ENCODE results near the gene CA11. TPM values are rescaled to one million over a fixed set of nuclear protein-coding genes. Genes with fewer than 3 reads are reported as not detected.

Gene CA11
- total RNA-seq, 1 donor from 2014 or later = 9.5 TPM

DNA sequence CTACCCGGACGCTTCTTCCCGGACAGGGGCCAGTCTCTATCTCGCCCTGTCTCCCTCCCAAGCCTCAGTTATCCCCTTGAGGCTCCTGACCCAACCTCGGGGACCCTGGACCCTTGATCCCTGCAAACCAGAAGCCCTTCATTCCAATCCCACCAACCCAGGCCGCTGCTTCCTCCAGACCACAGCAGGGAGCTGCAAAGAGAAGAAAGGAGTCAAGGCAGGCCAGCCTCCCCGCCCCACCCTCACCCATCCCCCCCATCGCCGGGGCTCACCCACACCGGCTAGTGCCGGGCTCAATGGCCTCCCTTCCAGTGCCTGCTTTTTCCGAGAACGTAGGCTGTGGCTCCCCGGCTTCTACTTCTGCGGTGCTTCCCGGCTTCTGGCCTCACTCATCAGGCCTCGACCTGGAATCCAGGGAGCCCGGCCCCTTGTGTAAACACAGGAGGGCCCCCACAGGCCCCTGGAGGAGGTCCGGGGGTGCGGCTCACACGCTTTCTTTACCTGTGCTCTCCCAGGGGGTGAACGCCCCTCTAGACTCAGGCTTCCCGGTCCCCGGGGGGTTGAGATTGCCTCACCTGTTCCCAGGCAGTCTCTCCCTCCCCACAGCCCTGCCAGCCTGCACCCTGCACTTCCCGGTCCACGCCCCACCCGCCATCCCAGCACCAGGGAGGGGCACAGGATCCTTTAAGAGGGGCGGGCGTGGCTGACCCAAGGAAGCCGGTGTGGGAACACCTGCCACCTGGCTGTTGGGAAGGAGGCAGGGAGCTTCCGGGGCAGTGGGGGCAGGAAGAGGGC, 31.4 kb downstream of the CA11 start, which contains the start of gene FAM83E:
FAM83E (minus strand) TSS at position 641 of the 795 bp plus-strand sequence. CDS start 1,704 bp downstream, outside the sequence.
- no peak within 1 kb of the TSS for H2AFZ ChIP-seq (ENCODE audit: low read depth, low read length)
- peaks cover 16% of the 10 kb centered on the region for H3K36me3 Mint-ChIP-seq (ENCODE audit: low read depth, unreplicated experiment)
- no peak for FAIRE-seq
- H3K27me3 Mint-ChIP-seq (ENCODE audit: low read depth, unreplicated experiment) = no peaks in the 10 kb centered on the region
- H3K9ac ChIP-seq (ENCODE audit: low read length) = peak within 1 kb of the TSS; percentile 99
- no peak within 1 kb of the TSS for H3K4me3 ChIP-seq (ENCODE audit: insufficient read depth, low read depth, low read length)
- no peaks in the 10 kb centered on the region for H3K27me3 ChIP-seq (ENCODE audit: insufficient read depth, low read length)
- peaks cover 40% of the 10 kb centered on the region for H3K79me2 ChIP-seq (ENCODE audit: insufficient read depth, low read length)
- TF ChIP-seq, protein P1, sequence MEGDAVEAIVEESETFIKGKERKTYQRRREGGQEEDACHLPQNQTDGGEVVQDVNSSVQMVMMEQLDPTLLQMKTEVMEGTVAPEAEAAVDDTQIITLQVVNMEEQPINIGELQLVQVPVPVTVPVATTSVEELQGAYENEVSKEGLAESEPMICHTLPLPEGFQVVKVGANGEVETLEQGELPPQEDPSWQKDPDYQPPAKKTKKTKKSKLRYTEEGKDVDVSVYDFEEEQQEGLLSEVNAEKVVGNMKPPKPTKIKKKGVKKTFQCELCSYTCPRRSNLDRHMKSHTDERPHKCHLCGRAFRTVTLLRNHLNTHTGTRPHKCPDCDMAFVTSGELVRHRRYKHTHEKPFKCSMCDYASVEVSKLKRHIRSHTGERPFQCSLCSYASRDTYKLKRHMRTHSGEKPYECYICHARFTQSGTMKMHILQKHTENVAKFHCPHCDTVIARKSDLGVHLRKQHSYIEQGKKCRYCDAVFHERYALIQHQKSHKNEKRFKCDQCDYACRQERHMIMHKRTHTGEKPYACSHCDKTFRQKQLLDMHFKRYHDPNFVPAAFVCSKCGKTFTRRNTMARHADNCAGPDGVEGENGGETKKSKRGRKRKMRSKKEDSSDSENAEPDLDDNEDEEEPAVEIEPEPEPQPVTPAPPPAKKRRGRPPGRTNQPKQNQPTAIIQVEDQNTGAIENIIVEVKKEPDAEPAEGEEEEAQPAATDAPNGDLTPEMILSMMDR (IDR thresholded peaks at IDR 0.05; ENCODE audit: insufficient read depth, low read depth, low read length) = no peak
- no peak for TF ChIP-seq EZH2 (IDR thresholded peaks at IDR 0.05; ENCODE audit: insufficient read depth, low read length)
- H3K9me3 Mint-ChIP-seq (ENCODE audit: unreplicated experiment) = no peaks in the 10 kb centered on the region
- H3K36me3 ChIP-seq (ENCODE audit: insufficient read depth, low read length) = peaks cover 21% of the 10 kb centered on the region
- peak within 1 kb of the TSS; percentile 99 for H3K4me3 Mint-ChIP-seq (ENCODE audit: unreplicated experiment)
- no peaks in the 10 kb centered on the region for H3K9me3 ChIP-seq (ENCODE audit: insufficient read depth, low read depth, low read length)
- H3K27ac Mint-ChIP-seq (ENCODE audit: unreplicated experiment) = peak within 1 kb of the TSS; percentile 85
- DNase-seq (ENCODE audit: low read depth) = no peak
- H3K27ac ChIP-seq (ENCODE audit: low read depth, low read length) = no peak within 1 kb of the TSS
- peaks cover 25% of the 10 kb centered on the region for H3K4me1 Mint-ChIP-seq (ENCODE audit: low read depth, unreplicated experiment)
- H3K4me2 ChIP-seq (ENCODE audit: low read length) = peak within 1 kb of the TSS; percentile 93
- H4K20me1 ChIP-seq (ENCODE audit: insufficient read depth, low read length) = peaks cover 52% of the 10 kb centered on the region
- H3K4me1 ChIP-seq (ENCODE audit: insufficient read depth, low read length) = peaks cover 32% of the 10 kb centered on the region

DNA sequence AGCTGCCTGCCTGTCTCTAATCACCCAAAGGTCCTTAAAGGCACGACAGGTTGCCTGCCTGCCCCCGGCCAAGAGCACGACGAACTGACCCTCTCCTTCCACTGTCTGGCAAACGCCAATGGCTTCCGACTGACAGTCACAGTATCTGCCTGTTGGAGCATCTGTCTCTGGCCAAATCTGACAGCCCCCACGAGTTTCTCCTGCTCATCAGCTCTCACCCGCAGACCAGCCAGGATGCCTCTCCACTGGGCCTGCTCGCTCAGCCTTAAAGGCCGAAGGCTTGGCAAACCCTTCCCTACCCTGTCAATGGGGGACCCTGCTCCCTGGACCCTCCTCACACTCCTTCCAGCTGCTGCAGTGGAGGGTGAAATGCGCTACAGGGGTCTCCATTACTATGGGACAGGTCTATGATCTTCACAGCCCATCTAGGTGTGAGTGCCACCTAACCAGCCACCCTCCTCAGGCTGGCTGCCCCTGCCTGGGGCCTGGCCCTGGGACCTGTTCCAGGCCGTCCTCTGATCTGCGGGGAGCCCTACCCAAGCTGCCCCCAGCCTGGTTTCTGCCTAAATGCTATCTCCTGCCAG, 32.0 kb downstream of the CA11 start:
- Mint-ChIP-seq H3K9me3 (ENCODE audit: unreplicated experiment) (no peaks in the 10 kb centered on the region), H3K27ac (ENCODE audit: unreplicated experiment) (peak overlapping the region; percentile 85), H3K36me3 (ENCODE audit: low read depth, unreplicated experiment) (peaks cover 16% of the 10 kb centered on the region), H3K27me3 (ENCODE audit: low read depth, unreplicated experiment) (no peaks in the 10 kb centered on the region), H3K4me3 (ENCODE audit: unreplicated experiment) (peak overlapping the region; percentile 62), H3K4me1 (ENCODE audit: low read depth, unreplicated experiment) (peaks cover 23% of the 10 kb centered on the region)
- Histone ChIP-seq H3K4me1 (ENCODE audit: insufficient read depth, low read length) (peaks cover 31% of the 10 kb centered on the region), H3K27ac (ENCODE audit: low read depth, low read length) (no peak overlapping the region), H3K9ac (ENCODE audit: low read length) (no peak overlapping the region), H2AFZ (ENCODE audit: low read depth, low read length) (no peak overlapping the region), H4K20me1 (ENCODE audit: insufficient read depth, low read length) (peaks cover 52% of the 10 kb centered on the region), H3K9me3 (ENCODE audit: insufficient read depth, low read depth, low read length) (no peaks in the 10 kb centered on the region), H3K79me2 (ENCODE audit: insufficient read depth, low read length) (peaks cover 37% of the 10 kb centered on the region), H3K36me3 (ENCODE audit: insufficient read depth, low read length) (peaks cover 21% of the 10 kb centered on the region), H3K4me2 (ENCODE audit: low read length) (no peak overlapping the region), H3K4me3 (ENCODE audit: insufficient read depth, low read depth, low read length) (no peak overlapping the region), H3K27me3 (ENCODE audit: insufficient read depth, low read length) (no peaks in the 10 kb centered on the region)
- no peak for TF ChIP-seq EZH2 (IDR thresholded peaks at IDR 0.05; ENCODE audit: insufficient read depth, low read length)
- TF ChIP-seq, protein P1 (IDR thresholded peaks at IDR 0.05; ENCODE audit: insufficient read depth, low read depth, low read length) = no peak
- FAIRE-seq (no peak), DNase-seq (ENCODE audit: low read depth) (no peak)
